Measurements from ENCODE around the gene ZNF350. TPM values are rescaled to one million over a fixed set of nuclear protein-coding genes. Genes with fewer than 3 reads are reported as not detected.
A peak's percentile ranks its signal among the peaks of the same experiment; 100 is the strongest.
"Not testable (repeated sequence)": the region's sequence is repeated elsewhere in the genome, so short reads cannot be mapped to it uniquely, and the experiment has no call there.

Gene ZNF350
- total RNA-seq, 1 donor from 2014 or later, result 14.2 TPM

DNA sequence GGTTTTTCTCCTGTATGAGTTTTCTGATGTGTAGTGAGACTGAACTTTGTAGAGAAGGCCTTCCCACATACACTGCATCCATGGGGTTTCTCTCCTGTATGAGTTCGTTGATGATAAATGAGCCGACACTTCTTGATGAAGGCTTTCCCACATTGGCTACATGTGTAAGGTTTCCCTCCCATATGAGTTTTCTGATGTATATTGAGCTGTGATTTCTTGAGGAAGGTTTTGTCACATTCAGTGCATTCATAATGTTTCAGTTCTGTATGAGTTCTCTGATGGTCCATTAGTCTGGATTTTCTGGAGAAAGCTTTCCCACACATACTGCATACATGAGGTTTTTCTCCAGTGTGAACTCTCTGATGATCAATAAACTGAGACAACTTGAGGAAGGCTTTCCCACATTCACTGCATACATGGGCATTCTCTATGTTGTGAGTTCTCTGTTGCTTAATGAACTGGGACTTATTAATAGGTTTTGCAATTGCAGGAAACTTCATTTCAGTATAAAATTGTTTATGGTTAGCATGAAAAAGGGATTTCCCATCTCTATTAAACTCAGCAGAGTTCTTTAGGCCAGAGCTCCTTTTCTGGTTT lies 7.5 kb upstream of the ZNF350 start:
- H3K4me1 Mint-ChIP-seq (ENCODE audit: low read depth), result no peaks in the 10 kb centered on the region
- peaks cover 89% of the 10 kb centered on the region for H3K36me3 Mint-ChIP-seq (ENCODE audit: insufficient read depth)
- peak overlapping the region; percentile 39 for H3K27ac Mint-ChIP-seq
- TF ChIP-seq, protein P1, sequence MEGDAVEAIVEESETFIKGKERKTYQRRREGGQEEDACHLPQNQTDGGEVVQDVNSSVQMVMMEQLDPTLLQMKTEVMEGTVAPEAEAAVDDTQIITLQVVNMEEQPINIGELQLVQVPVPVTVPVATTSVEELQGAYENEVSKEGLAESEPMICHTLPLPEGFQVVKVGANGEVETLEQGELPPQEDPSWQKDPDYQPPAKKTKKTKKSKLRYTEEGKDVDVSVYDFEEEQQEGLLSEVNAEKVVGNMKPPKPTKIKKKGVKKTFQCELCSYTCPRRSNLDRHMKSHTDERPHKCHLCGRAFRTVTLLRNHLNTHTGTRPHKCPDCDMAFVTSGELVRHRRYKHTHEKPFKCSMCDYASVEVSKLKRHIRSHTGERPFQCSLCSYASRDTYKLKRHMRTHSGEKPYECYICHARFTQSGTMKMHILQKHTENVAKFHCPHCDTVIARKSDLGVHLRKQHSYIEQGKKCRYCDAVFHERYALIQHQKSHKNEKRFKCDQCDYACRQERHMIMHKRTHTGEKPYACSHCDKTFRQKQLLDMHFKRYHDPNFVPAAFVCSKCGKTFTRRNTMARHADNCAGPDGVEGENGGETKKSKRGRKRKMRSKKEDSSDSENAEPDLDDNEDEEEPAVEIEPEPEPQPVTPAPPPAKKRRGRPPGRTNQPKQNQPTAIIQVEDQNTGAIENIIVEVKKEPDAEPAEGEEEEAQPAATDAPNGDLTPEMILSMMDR (IDR thresholded peaks at IDR 0.05; ENCODE audit: unreplicated experiment), result no peak
- no peak overlapping the region for H3K4me3 Mint-ChIP-seq (ENCODE audit: low read depth)
- peaks cover 65% of the 10 kb centered on the region for H3K9me3 Mint-ChIP-seq (ENCODE audit: low read depth)
- no peak for DNase-seq (ENCODE audit: low spot score, unreplicated experiment)
- H3K27me3 Mint-ChIP-seq, result no peaks in the 10 kb centered on the region

DNA sequence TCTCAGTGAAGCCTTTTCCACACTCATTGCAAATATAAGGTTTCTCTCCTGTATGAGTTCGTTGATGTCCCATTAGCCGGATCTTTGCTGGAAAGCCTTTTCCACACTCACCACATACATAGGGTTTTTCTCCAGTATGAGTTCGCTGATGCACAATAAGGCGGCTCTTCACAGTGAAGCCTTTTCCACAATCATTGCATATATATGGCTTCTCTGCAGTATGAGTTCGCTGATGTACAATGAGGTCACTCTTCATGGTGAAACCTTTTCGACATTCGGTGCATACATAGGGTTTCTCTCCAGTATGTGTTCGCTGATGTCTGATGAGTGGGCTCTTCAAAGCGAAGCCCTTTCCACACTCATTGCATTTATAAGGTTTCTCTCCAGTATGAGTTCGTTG lies 6.8 kb upstream of the ZNF350 start:
- Mint-ChIP-seq H3K4me3 (ENCODE audit: low read depth) (no peak overlapping the region), H3K9me3 (ENCODE audit: low read depth) (peaks cover 68% of the 10 kb centered on the region), H3K27me3 (no peaks in the 10 kb centered on the region), H3K36me3 (ENCODE audit: insufficient read depth) (peaks cover 84% of the 10 kb centered on the region), H3K4me1 (ENCODE audit: low read depth) (no peaks in the 10 kb centered on the region), H3K27ac (no peak overlapping the region)
- no peak for DNase-seq (ENCODE audit: low spot score, unreplicated experiment)
- TF ChIP-seq, protein P1 (IDR thresholded peaks at IDR 0.05; ENCODE audit: unreplicated experiment), result no peak

DNA sequence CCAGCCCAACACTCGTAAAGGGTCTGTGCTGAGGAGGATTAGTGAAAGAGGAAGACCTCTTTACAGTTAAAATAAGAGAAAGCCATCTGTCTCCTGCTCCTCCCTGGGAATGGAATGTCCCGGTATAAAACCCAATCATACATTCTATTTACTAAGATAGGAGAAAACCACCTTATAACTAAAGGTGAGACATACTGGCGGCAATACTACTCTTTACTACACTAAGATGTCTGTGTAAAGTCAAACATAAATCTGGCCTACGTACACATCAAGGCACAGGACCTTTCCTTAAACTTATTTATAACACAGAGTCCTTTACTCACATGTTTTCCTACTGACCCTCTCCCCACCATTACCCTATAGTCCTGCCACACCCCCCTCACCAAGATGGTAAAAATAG lies 3.3 kb downstream of the ZNF350 start:
- Mint-ChIP-seq H3K9me3 (ENCODE audit: low read depth) (peaks cover 58% of the 10 kb centered on the region), H3K36me3 (ENCODE audit: insufficient read depth) (peaks cover 67% of the 10 kb centered on the region), H3K4me3 (ENCODE audit: low read depth) (no peak overlapping the region), H3K4me1 (ENCODE audit: low read depth) (peaks cover 5% of the 10 kb centered on the region), H3K27ac (no peak overlapping the region), H3K27me3 (no peaks in the 10 kb centered on the region)
- TF ChIP-seq, protein P1 (IDR thresholded peaks at IDR 0.05; ENCODE audit: unreplicated experiment), result no peak
- DNase-seq (ENCODE audit: low spot score, unreplicated experiment), result no peak

DNA sequence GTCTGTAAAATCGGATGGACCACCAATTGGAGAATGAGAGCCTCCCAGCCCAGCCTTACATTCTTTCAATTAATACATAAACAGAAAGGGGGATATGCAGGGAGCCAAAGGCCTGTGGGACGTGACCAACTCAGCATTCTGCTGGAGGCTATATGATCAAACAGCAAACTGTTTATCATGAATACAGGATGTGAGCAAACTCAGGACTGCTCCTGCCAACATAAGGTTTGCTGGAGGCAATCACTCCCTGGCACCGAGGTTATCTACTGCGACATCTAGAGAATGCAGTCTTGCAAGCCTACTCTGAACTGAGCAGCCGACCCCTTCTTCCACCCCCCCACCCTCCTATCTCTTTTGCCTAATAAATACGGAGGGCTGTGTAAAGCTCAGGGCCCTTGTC lies 5.7 kb downstream of the ZNF350 start:
- peaks cover 61% of the 10 kb centered on the region for H3K9me3 Mint-ChIP-seq (ENCODE audit: low read depth)

DNA sequence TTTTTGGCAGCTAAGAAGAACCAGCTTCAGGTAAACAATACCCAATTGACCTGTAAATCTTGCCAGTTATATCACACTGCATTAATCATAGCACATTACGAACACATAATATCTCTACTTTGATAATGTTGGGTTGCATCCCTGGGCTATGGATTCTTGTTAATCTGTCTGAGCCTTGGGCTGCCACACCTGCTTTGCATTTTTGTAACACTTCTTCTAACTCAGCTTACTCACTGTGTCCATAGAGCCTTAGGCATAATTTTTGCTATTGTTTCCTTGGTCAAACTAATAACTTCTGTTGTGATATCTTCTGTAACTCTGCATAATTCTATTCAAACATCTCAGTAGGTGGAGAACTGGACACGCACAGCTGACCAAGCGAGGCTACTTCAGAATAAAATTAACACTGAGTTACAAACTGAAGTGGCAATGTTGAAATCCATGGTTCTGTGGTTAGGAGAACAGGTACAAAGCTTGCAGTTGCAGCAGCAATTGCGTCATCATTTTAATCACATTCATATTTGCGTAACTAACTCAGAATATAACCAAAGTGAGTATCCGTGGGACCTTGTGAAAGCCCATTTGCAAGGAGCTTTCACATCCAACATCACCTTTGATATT lies 6.4 kb downstream of the ZNF350 start:
- peaks cover 58% of the 10 kb centered on the region for H3K9me3 Mint-ChIP-seq (ENCODE audit: low read depth)
- H3K27me3 Mint-ChIP-seq, result no peaks in the 10 kb centered on the region
- no peak overlapping the region for H3K27ac Mint-ChIP-seq
- H3K36me3 Mint-ChIP-seq (ENCODE audit: insufficient read depth), result peaks cover 72% of the 10 kb centered on the region
- no peak overlapping the region for H3K4me3 Mint-ChIP-seq (ENCODE audit: low read depth)
- DNase-seq (ENCODE audit: low spot score, unreplicated experiment), result no peak
- H3K4me1 Mint-ChIP-seq (ENCODE audit: low read depth), result no peaks in the 10 kb centered on the region
- TF ChIP-seq, protein P1 (IDR thresholded peaks at IDR 0.05; ENCODE audit: unreplicated experiment), result no peak

More for the DNA sequence above, 5.7 kb downstream of the ZNF350 start:
- H3K27ac Mint-ChIP-seq; H3K27me3 Mint-ChIP-seq; DNase-seq (ENCODE audit: low spot score, unreplicated experiment); H3K4me1 Mint-ChIP-seq (ENCODE audit: low read depth); H3K4me3 Mint-ChIP-seq (ENCODE audit: low read depth): not testable (repeated sequence)
- H3K36me3 Mint-ChIP-seq (ENCODE audit: insufficient read depth), result peaks cover 72% of the 10 kb centered on the region

DNA sequence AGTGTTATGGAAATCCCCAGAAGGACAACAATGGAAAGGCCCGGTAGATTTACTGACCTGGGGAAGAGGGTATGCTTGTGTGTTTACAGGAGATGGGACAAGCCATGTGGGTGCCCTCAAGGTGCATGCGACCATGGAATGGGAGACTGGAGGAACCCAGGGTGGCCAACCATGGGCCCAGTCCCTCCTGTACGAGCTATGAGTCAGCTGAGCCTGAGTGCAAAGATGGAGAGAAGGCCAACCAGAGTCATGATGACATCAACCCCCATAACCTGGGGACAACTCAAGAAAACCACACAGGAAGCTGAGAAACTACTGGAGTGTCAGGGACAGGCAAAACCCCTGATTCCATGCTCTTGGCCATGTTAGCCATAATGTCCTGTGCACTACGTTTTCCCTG lies 7.8 kb downstream of the ZNF350 start:
- Mint-ChIP-seq H3K27ac (no peak overlapping the region), H3K36me3 (ENCODE audit: insufficient read depth) (peaks cover 80% of the 10 kb centered on the region)

More for the DNA sequence above, 7.8 kb downstream of the ZNF350 start:
- TF ChIP-seq, protein P1 (IDR thresholded peaks at IDR 0.05; ENCODE audit: unreplicated experiment), result no peak
- no peak for DNase-seq (ENCODE audit: low spot score, unreplicated experiment)
- Mint-ChIP-seq H3K4me1 (ENCODE audit: low read depth) (no peaks in the 10 kb centered on the region), H3K9me3 (ENCODE audit: low read depth) (peaks cover 67% of the 10 kb centered on the region), H3K4me3 (ENCODE audit: low read depth) (no peak overlapping the region), H3K27me3 (no peaks in the 10 kb centered on the region)
